Lower lobe of right lung (tissue), 2 donors: ENCODE results near the gene ARID1A. TPM values are rescaled to one million over a fixed set of nuclear protein-coding genes. Genes with fewer than 3 reads are reported as not detected.

Source experiments
- ATAC-seq, 2 donors: fragments of 200-7000 bp; cut with Tn5 transposase; one replicate each; pipeline ENCODE4 v1.9.1; 2020 to 2022; ENCODE audit warnings: mild to moderate bottlenecking in 2 of 2, moderate library complexity in 2 of 2
- DNase-seq: peaks from one replicate; pipeline ENCODE4 v3.0.0-alpha.2; 2020
- H3K27ac ChIP-seq: fragments of 200-600 bp; one replicate; pipeline ENCODE4 v1.8.0; 2022
- H3K27me3 ChIP-seq: fragments of 200-600 bp; one replicate; pipeline ENCODE4 v1.8.0; 2022; ENCODE audit warnings: low read depth
- H3K36me3 ChIP-seq: fragments of 200-600 bp; one replicate; pipeline ENCODE4 v1.8.0; 2022; ENCODE audit warnings: mild to moderate bottlenecking
- H3K4me1 ChIP-seq: fragments of 200-600 bp; one replicate; pipeline ENCODE4 v1.8.0; 2022
- H3K4me3 ChIP-seq: fragments of 200-600 bp; one replicate; pipeline ENCODE4 v1.8.0; 2022; ENCODE audit warnings: mild to moderate bottlenecking
- H3K9me3 ChIP-seq: fragments of 200-600 bp; one replicate; pipeline ENCODE4 v1.8.0; 2022
- intact Hi-C: fragments of 100-400 bp; cut with DNase I; formaldehyde crosslinking; loops from one replicate; pipeline ENCODE4 v1.11.0; 2022
- total RNA-seq: library from RNA; stranded (reverse); fragmentation: NEBNext Ultra II Directional; extraction: Animal tissue kit (Norgen Biotek cat#: 25700); gene quantifications from one replicate; pipeline ENCODE4 v1.2.1, GENCODE V29; 2021
- TF ChIP-seq, protein P1 (sequence below): fragments of 200-600 bp; IDR thresholded peaks from one replicate; pipeline ENCODE4 v1.8.0; 2022; ENCODE audit warnings: antibody characterized with exemption, mild to moderate bottlenecking
- donor health status: DM: no; HTN: yes; CAD: no; lungs with severe emphysema.

Gene ARID1A
- total RNA-seq, 1 donor from 2014 or later = 72.4 TPM

DNA sequence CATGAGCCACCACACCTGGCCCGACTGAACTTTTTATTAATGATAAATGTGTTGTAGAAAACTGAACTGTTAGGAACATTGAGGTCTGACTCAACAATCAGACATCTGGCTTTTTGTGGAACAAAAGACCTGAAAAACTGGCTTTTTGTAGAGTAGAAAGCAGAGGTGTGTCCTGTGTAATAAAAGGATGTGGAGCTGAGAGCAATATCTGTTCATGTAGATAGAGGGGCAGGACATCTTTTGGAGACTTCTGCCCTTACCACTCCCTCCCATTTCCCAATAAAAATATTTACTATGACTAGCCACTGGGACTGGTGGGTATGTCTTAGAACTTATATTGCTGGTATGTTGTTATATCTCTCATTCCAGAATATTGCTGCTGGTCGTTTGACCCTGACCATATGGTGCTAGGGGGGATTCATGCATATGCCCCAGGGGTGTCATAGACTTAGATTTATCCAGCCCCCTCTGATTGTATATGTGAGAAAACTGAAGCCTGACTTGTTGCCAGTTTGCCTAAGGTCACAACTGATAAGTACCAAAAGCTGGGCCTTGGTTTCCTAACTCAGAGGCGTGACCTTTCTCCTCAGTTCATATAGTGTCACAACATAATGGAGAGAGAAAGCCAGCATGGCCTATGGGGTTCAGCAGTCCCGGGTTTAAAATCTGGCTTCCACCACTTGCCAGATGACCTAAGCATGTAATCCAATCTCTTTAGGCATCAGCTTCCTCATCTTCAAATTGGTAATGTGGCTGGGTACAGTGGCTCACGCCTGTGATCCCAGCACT, 58.5 kb downstream of the ARID1A start:
- peaks cover 43% of the 10 kb centered on the region for H3K4me1 ChIP-seq
- intact Hi-C loops = no loop called here
- H3K27me3 ChIP-seq = no peaks in the 10 kb centered on the region
- peak overlapping the region; percentile 34 for H3K27ac ChIP-seq
- H3K36me3 ChIP-seq = peaks cover 73% of the 10 kb centered on the region
- no peak overlapping the region for H3K4me3 ChIP-seq
- ATAC-seq (no peak), DNase-seq (no peak)
- H3K9me3 ChIP-seq = no peaks in the 10 kb centered on the region
- TF ChIP-seq, protein P1, sequence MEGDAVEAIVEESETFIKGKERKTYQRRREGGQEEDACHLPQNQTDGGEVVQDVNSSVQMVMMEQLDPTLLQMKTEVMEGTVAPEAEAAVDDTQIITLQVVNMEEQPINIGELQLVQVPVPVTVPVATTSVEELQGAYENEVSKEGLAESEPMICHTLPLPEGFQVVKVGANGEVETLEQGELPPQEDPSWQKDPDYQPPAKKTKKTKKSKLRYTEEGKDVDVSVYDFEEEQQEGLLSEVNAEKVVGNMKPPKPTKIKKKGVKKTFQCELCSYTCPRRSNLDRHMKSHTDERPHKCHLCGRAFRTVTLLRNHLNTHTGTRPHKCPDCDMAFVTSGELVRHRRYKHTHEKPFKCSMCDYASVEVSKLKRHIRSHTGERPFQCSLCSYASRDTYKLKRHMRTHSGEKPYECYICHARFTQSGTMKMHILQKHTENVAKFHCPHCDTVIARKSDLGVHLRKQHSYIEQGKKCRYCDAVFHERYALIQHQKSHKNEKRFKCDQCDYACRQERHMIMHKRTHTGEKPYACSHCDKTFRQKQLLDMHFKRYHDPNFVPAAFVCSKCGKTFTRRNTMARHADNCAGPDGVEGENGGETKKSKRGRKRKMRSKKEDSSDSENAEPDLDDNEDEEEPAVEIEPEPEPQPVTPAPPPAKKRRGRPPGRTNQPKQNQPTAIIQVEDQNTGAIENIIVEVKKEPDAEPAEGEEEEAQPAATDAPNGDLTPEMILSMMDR = no peak

DNA sequence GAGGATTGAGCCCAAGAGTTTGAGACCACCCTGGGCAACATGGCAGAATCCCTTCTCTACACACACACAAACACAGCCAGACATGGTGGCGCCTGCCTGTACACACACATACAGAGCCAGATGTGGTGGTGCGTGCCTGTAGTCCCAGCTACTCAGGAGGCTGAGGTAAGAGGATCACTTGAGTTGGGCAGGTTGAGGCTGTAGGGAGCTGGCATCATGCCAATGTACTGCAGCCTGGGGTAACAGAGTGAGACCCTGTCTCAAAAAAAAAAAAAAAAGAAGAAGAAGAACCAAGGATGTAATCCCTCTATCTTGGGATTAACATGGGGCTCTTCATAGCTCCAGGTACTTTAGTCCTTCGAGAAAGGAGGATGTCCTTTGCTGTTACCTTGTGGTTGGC, 62.5 kb downstream of the ARID1A start:
- no peaks in the 10 kb centered on the region for H3K9me3 ChIP-seq
- intact Hi-C loops = no loop called here
- no peaks in the 10 kb centered on the region for H3K27me3 ChIP-seq
- H3K36me3 ChIP-seq = peaks cover 92% of the 10 kb centered on the region
- H3K4me1 ChIP-seq = peaks cover 16% of the 10 kb centered on the region
- TF ChIP-seq, protein P1 = no peak
- no peak overlapping the region for H3K27ac ChIP-seq
- H3K4me3 ChIP-seq = no peak overlapping the region
- DNase-seq (no peak), ATAC-seq (no peak)

DNA sequence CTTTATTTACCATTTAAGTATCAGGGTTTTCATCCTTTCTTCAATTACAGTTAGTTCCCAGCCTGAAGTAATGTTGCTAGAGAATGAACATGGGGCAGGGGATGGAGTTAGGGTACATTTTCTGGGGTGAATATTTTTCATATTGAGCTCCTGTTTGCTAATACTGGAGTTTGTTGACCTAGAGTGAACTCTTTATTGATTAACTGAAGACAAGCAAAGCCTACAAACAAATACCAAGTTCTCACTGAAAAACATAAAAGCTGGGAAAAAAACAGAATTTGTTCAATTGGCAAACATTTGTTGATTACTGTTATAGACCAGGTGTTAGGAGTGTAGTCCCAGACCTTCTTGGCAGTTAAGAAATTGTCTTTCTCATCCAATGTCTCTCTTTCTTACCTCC, 63.7 kb downstream of the ARID1A start:
- Histone ChIP-seq H3K36me3 (peaks cover 93% of the 10 kb centered on the region), H3K27me3 (no peaks in the 10 kb centered on the region), H3K4me1 (peaks cover 4% of the 10 kb centered on the region), H3K27ac (no peak overlapping the region), H3K9me3 (no peaks in the 10 kb centered on the region), H3K4me3 (no peak overlapping the region)
- DNase-seq (no peak), ATAC-seq (no peak)
- intact Hi-C loops = no loop called here
- TF ChIP-seq, protein P1 = no peak

DNA sequence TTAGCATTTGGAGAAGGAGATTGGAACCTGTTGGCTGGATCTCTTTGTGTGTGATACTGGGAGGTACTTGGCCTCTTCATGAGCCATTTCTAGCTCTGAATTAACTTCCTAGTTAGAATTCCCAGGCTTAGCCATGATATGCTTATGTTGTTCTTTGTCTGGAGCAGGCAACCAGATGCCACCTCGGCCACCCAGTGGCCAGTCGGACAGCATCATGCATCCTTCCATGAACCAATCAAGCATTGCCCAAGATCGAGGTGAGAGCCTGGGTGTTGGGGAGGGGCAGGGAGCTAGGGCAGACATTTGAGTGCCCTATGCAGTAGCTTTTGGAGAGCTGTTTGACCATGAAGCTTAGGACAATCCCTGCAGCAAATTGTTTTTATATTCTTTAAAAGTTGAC, 65.4 kb downstream of the ARID1A start:
- ATAC-seq = peak; percentile 31 to 38
- H3K4me1 ChIP-seq = no peaks in the 10 kb centered on the region
- no peak overlapping the region for H3K27ac ChIP-seq
- TF ChIP-seq, protein P1 = no peak
- no peak overlapping the region for H3K4me3 ChIP-seq
- DNase-seq = no peak
- peaks cover 97% of the 10 kb centered on the region for H3K36me3 ChIP-seq
- no peaks in the 10 kb centered on the region for H3K27me3 ChIP-seq
- no peaks in the 10 kb centered on the region for H3K9me3 ChIP-seq
- intact Hi-C loops = no loop called here

DNA sequence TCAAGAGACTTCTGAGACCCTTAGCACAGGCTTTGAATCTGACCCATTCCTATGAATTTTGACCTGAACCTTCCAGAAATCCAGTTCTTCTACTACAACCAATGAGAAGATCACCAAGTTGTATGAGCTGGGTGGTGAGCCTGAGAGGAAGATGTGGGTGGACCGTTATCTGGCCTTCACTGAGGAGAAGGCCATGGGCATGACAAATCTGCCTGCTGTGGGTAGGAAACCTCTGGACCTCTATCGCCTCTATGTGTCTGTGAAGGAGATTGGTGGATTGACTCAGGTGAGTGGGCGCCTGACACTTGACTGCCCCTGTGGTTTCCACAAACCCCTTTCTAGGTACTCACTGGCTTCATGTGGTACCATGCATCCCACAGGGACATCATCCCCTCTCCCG, 71.9 kb downstream of the ARID1A start:
- Histone ChIP-seq H3K4me3 (no peak overlapping the region), H3K4me1 (peaks cover 35% of the 10 kb centered on the region), H3K27ac (no peak overlapping the region), H3K9me3 (no peaks in the 10 kb centered on the region), H3K27me3 (no peaks in the 10 kb centered on the region), H3K36me3 (peaks cover 100% of the 10 kb centered on the region)
- no peak for ATAC-seq
- no peak for DNase-seq
- intact Hi-C loops = no loop called here
- TF ChIP-seq, protein P1 = no peak
